ENCODE results near the gene TPM1.

The TPM1 gene

GRCh38 chr15:63043335-63044076 lies 959 bp downstream of the TPM1 start:
- peak; percentile 66 for DNase-seq

DNA sequence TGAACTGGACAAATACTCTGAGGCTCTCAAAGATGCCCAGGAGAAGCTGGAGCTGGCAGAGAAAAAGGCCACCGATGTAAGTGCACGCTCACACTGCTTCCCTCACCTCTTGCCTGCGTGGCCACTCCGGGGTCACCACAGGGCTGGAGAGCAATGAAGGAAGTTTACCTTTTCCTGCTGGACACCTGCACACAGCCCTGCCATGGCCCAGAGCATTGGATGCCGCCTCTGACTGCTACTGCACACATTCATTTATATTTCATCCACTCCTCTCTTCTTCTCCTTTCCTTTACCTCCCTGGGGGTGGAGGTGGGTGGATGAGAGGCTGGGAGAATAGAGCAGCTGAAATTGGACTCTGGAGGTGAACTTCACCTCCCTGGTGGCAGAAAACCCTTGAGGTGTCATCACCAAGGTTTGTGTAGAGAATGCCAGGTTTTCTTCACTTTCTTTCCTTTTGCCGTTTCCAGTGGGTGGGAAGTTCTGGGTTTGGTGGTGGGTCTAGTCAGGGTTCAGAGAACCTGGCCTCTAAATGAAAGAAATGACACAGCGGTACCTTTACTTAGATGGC lies 1.6 kb downstream of the TPM1 start:
- no peak for DNase-seq

- no peak for DNase-seq
Measured at GRCh38 chr15:63044645-63045464, 2.3 kb downstream of the TPM1 start.

GRCh38 chr15:63045465-63045840 lies 2.9 kb downstream of the TPM1 start:
- no peak for DNase-seq

GRCh38 chr15:63045879-63046278 lies 3.3 kb downstream of the TPM1 start:
- no peak for DNase-seq

- DNase-seq, result no peak
Measured at GRCh38 chr15:63046917-63047760, 4.6 kb downstream of the TPM1 start.

- no peak for DNase-seq
Measured at GRCh38 chr15:63047792-63048114, 5.2 kb downstream of the TPM1 start.

GRCh38 chr15:63048115-63048775 lies 5.7 kb downstream of the TPM1 start:
- peak; percentile 94 for DNase-seq

DNA sequence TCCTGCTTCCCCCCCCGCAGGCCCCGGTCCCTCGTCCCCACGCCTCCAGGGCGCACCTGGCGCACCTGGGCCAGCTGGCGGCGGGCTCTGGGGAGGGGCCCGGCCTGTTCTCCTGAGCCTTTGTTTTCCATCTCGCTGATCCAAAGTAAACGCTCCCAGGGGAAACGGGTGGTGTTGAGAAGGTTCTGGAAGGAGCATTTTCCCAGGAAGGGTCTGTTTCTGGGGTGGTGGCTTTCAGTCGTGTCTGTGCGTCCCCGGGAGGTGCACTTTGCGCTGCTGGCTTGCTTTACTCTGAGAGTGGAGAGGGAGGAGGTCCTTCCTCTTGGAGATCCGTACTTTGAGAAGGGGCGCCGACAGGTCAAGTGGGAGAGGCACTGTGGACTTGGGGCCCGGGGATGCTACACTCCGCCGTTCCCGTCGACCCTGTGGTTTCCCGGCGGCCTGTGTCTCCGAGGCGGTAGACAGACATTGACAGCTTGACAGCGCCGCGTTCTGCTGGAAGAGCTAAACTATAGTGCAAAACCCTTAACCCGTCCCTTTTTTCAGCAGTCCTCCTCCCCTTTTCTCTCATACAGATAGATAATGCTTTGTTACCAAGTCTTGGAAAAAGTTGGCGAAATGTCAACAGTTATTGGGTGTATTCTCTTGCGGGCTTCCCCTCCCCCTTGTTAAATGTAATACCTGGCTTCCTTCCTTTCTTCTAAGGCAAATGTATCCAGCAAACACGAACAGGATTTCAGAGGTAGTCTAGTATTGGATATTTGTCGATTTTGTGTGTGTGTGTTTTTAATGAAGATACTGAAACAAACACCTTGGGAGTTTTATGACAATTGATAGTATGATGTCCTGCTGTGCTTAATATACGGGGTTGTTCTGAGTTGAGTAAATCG lies 6.5 kb downstream of the TPM1 start:
- peak; percentile 88 for DNase-seq

GRCh38 chr15:63049783-63050371 lies 7.3 kb downstream of the TPM1 start:
- DNase-seq, result peak; percentile 59

DNA sequence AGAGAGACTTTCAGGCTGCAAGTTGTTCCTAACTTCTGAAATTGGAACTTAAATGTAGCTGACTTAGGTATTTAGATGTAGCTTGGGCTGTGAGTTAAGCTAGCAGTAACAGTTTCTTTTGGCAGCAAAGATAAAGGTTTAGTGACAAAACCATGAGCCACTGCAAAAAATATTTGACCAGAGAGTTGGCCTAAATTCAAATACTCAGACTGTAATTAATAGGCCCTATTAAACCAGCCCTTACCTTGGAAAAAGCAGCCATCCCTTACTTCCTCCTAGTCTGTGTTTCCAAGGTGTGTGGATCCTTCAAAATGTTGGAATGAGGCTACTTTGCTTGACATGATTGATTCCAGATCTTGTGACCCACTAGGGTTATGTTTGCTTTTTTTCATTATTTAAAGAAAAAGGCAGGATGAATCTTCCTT lies 8.2 kb downstream of the TPM1 start:
- DNase-seq, result peak; percentile 67

DNA sequence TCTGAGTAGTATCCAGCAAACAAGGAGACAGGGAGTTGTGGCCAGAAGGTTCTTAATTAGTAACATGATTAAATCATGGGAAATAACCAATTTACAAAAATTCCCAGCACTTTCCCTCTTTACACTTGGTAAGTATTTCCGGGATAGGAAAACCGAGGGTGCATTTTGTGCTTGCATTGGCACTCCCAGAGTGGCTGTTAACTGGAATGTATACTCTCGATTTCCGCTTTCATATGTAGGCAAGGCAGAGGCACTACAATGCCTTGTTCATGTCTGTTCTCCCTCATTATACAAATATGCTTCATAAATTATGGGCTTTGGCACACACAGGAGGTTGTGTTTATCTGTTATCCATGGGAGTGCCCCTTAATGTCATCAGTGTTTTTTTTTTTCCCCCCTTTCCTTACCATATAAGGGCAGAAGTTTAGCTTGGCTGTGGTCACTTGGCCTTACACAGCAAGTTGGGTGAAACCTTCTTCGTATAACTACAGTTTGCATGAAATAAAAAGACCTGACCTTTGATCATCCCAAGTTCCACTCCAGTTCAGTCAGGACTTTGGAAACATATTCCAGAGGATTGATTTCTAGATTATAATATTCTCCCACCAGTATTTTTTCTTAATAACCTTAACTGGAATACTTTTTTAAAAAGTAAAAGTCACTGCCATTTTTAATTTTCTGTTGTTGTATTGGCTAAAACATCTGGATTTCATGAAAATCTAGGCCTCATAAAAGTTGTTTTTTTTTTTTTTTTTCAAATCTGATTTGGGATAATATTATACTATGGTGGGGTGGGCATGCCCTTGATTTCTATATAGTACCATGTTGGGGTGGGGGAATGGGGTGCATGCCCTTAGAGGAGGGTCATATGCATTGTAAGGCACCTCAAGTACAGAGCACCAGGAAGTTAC lies 8.9 kb downstream of the TPM1 start:
- DNase-seq, result peak; percentile 96

GRCh38 chr15:63052077-63052841 lies 9.7 kb downstream of the TPM1 start:
- no peak for DNase-seq

GRCh38 chr15:63052961-63053698 lies 10.6 kb downstream of the TPM1 start:
- DNase-seq, result no peak

DNA sequence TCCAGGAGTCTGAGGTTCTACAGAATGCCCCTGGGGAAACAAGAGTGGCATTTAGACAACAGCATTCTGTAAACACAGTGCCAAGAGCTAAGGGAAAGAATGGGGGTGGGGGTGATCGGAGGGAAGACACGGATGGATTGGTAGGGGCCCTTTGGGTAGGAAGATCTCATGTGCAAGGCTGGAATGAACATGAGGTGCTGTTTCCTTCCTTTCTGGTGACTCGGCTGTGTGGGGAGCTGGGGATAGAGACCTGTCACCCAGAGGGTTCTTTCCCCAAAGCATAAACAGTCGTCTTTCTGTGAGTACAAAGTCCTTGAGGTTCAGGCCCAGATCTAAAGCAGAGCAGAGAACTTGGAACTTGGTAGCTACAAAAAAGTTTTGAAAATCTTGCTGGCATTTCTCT lies 11.7 kb downstream of the TPM1 start:
- no peak for DNase-seq

DNA sequence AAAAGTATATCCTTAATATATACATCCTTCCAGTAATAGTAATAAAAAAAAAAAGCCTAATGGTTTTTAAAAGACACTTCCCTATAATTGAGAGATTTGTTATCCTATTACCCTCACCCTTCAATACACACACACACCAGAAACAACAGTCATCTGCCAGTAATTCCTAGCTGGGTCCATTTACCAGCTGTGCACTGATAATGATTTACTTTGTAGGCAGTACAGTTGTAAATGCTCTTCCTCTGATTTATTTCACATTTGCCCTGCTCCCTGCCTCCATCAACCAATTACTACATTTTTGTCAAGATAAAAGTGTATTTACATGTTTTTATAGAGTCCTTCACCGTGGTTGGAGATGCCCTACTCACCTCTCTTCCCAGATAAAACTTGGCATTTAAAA lies 12.4 kb downstream of the TPM1 start:
- peak; percentile 61 for DNase-seq

GRCh38 chr15:63056829-63057228 lies 14.3 kb downstream of the TPM1 start:
- peak; percentile 47 for DNase-seq
